Esophagus muscularis mucosa (tissue), 4 donors: ENCODE results near the gene TPGS2. TPM values are rescaled to one million over a fixed set of nuclear protein-coding genes. Genes with fewer than 3 reads are reported as not detected.

Experiments used
- DNase-seq: peaks from one replicate; pipeline ENCODE4 v3.0.0-alpha.2; 2017; ENCODE audit errors: extremely low spot score
- H3K27ac ChIP-seq, 4 donors: fragments of 200-600 bp; sonication (generic); replicated peaks in 1 of 4; 1 replicate in 3 of 4; 2 replicates in 1 of 4; pipeline ENCODE4 v1.5.1; 2016 to 2019; ENCODE audit warnings: mild to moderate bottlenecking in 1 of 4
- H3K27me3 ChIP-seq, 4 donors: fragments of 200-600 bp; sonication (generic); one replicate each; pipeline versions ENCODE4 v1.5.1 to v1.6.0; 2016 to 2019
- H3K36me3 ChIP-seq, 4 donors: fragments of 200-600 bp; sonication (generic); one replicate each; pipeline ENCODE4 v1.5.1; 2016 to 2019
- H3K4me1 ChIP-seq, 4 donors: fragments of 200-600 bp; sonication (generic); one replicate each; pipeline ENCODE4 v1.5.1; 2016 to 2019
- H3K4me3 ChIP-seq, 4 donors: fragments of 200-600 bp; sonication (generic); 1 replicate in 2 of 4; 2 replicates in 2 of 4; pipeline ENCODE4 v1.5.1; 2016 to 2019; ENCODE audit warnings: mild to moderate bottlenecking in 4 of 4, moderate library complexity in 1 of 4
- H3K9me3 ChIP-seq, 4 donors: fragments of 200-600 bp; sonication (generic); 1 replicate in 3 of 4; 2 replicates in 1 of 4; pipeline ENCODE4 v1.5.1; 2016 to 2019
- CTCF ChIP-seq, 3 experiments: fragments of 200-600 bp in 2 of 3; fragments of 450-650 bp in 1 of 3; sonication (generic) in 2 of 3; IDR thresholded peaks; one replicate each; pipeline ENCODE4 v1.5.1; 2017 to 2019; ENCODE audit warnings: antibody characterized with exemption in 3 of 3, mild to moderate bottlenecking in 2 of 3, moderate library complexity in 1 of 3
- EP300 ChIP-seq: sonication (generic); formaldehyde crosslinking; IDR thresholded peaks from one replicate; pipeline ENCODE4 v1.6.1; 2017; ENCODE audit warnings: antibody characterized with exemption
- POLR2A ChIP-seq: fragments of 450-650 bp; IDR thresholded peaks from one replicate; pipeline ENCODE4 v1.6.1; 2017; ENCODE audit warnings: antibody characterized with exemption, moderate library complexity, mild to moderate bottlenecking, low read depth
- POLR2AphosphoS5 ChIP-seq, 2 donors: sonication (generic); formaldehyde crosslinking; IDR thresholded peaks; one replicate each; pipeline ENCODE4 v1.6.1; 2017; ENCODE audit warnings: antibody characterized with exemption in 2 of 2
- WGBS: methylation state at CpG from one replicate; pipeline ENCODE4 v1.1.5; 2018; 5-methylcytosine and 5-hydroxymethylcytosine counted together
- intact Hi-C: fragments of 100-400 bp; cut with DNase I; formaldehyde crosslinking; loops from one replicate; pipeline ENCODE4 v1.15.1; 2023
- total RNA-seq, 4 donors: library from RNA; depleted of rRNA; stranded (reverse); fragments of >200 nt; gene quantifications; one replicate each; pipeline versions ENCODE4 v1.1.0 to v1.2.1, GENCODE V29; 2016

The TPGS2 gene
- total RNA-seq, 4 donors from 2014 or later, result 74.3 to 117 (median 91.5) TPM

GRCh38 chr18:36772241-36772723 lies 56.5 kb downstream of the TPGS2 start:
- Histone ChIP-seq H3K4me3 (no peak overlapping the region), H3K4me1 (peaks cover 0 to 9% (median 0%) of the 10 kb centered on the region in 4 donors), H3K36me3 (peaks cover 0 to 29% (median 3%) of the 10 kb centered on the region in 4 donors), H3K27ac (no peak overlapping the region), H3K27me3 (no peaks in the 10 kb centered on the region), H3K9me3 (no peaks in the 10 kb centered on the region)
- intact Hi-C loops, result no loop called here
- TF ChIP-seq POLR2AphosphoS5 (IDR thresholded peaks at IDR 0.05) (no peak), CTCF (IDR thresholded peaks at IDR 0.05) (no peak), EP300 (no peak), POLR2A (no peak)
- WGBS, result 79% methylated on average over 4 of the region's 4 CpGs
- DNase-seq, result no peak

GRCh38 chr18:36771245-36771644 lies 57.6 kb downstream of the TPGS2 start:
- DNase-seq, result no peak
- WGBS, result 92% methylated on average over 4 of the region's 4 CpGs
- intact Hi-C loops, result no loop called here
- Histone ChIP-seq H3K4me3 (no peak overlapping the region), H3K4me1 (peaks cover 0 to 5% (median 0%) of the 10 kb centered on the region in 4 donors), H3K36me3 (peaks cover 0 to 29% (median 3%) of the 10 kb centered on the region in 4 donors), H3K27ac (no peak overlapping the region), H3K9me3 (no peaks in the 10 kb centered on the region), H3K27me3 (no peaks in the 10 kb centered on the region)
- TF ChIP-seq CTCF (IDR thresholded peaks at IDR 0.05), result no peak
- no peak for TF ChIP-seq POLR2A
- no peak for TF ChIP-seq POLR2AphosphoS5 (IDR thresholded peaks at IDR 0.05)
- no peak for TF ChIP-seq EP300

GRCh38 chr18:36770315-36770946 lies 58.4 kb downstream of the TPGS2 start:
- H3K27ac ChIP-seq, result no peak overlapping the region
- WGBS, result 91% methylated on average over 3 of the region's 3 CpGs

GRCh38 chr18:36769611-36770314 lies 59.0 kb downstream of the TPGS2 start:
- Histone ChIP-seq H3K36me3 (peaks cover 0 to 22% (median 3%) of the 10 kb centered on the region in 4 donors), H3K9me3 (peaks cover 0 to 5% (median 0%) of the 10 kb centered on the region in 4 donors), H3K27me3 (no peaks in the 10 kb centered on the region), H3K4me1 (no peaks in the 10 kb centered on the region), H3K27ac (no peak overlapping the region), H3K4me3 (no peak overlapping the region)
- no peak for TF ChIP-seq POLR2AphosphoS5 (IDR thresholded peaks at IDR 0.05)
- TF ChIP-seq CTCF (IDR thresholded peaks at IDR 0.05), result peak in 1 of 3 experiments; percentile 31
- TF ChIP-seq EP300, result no peak
- TF ChIP-seq POLR2A, result no peak
- 90% methylated on average over 3 of the region's 6 CpGs for WGBS
- intact Hi-C loops, result no loop called here
- peak; percentile 74 for DNase-seq

More at GRCh38 chr18:36770315-36770946, 58.4 kb downstream of the TPGS2 start:
- no peak for DNase-seq
- intact Hi-C loops, result no loop called here
- H3K4me3 ChIP-seq, result no peak overlapping the region
- no peaks in the 10 kb centered on the region for H3K27me3 ChIP-seq
- H3K9me3 ChIP-seq, result no peaks in the 10 kb centered on the region
- TF ChIP-seq CTCF (IDR thresholded peaks at IDR 0.05) (no peak), EP300 (no peak), POLR2A (no peak), POLR2AphosphoS5 (IDR thresholded peaks at IDR 0.05) (no peak)
- H3K4me1 ChIP-seq, result no peaks in the 10 kb centered on the region
- H3K36me3 ChIP-seq, result peaks cover 0 to 22% (median 3%) of the 10 kb centered on the region in 4 donors
